Jurkat, Clone E6-1 (cell line): ENCODE results near the gene FAM171A1.
"Not testable (repeated sequence)": the region's sequence is repeated elsewhere in the genome, so short reads cannot be mapped to it uniquely, and the experiment has no call there.

ENCODE experiments used
- DNase-seq: peaks from one replicate; pipeline ENCODE4 v3.0.0-alpha.2; 2011; ENCODE audit warnings: low read depth, low spot score
- H3K4me3 ChIP-seq: 2 replicates; pipeline ENCODE4 v1.5.1; 2011; ENCODE audit warnings: mild to moderate bottlenecking, low read length, control low read depth, moderate library complexity

Gene FAM171A1

GRCh38 chr10:15302188-15302956 is 68.7 kb downstream of the FAM171A1 start:
- not testable (repeated sequence) for H3K4me3 ChIP-seq, DNase-seq

- DNase-seq: no peak
- no peak overlapping the region for H3K4me3 ChIP-seq
Observed at GRCh38 chr10:15300697-15301096, 70.4 kb downstream of the FAM171A1 start.

- H3K4me3 ChIP-seq: no peak overlapping the region
- DNase-seq: no peak
Observed at GRCh38 chr10:15300145-15300544, 70.9 kb downstream of the FAM171A1 start.

- DNase-seq: peak; percentile 25
- H3K4me3 ChIP-seq: no peak overlapping the region
Observed at GRCh38 chr10:15296701-15297100, 74.4 kb downstream of the FAM171A1 start.

GRCh38 chr10:15295537-15296325 is 75.4 kb downstream of the FAM171A1 start:
- DNase-seq: no peak

GRCh38 chr10:15293862-15294842 is 76.9 kb downstream of the FAM171A1 start:
- no peak overlapping the region for H3K4me3 ChIP-seq

More at GRCh38 chr10:15295537-15296325, 75.4 kb downstream of the FAM171A1 start:
- no peak overlapping the region for H3K4me3 ChIP-seq

GRCh38 chr10:15290671-15291070 is 80.4 kb downstream of the FAM171A1 start:
- no peak overlapping the region for H3K4me3 ChIP-seq
- no peak for DNase-seq

More at GRCh38 chr10:15293862-15294842, 76.9 kb downstream of the FAM171A1 start:
- peak; percentile 4 for DNase-seq

GRCh38 chr10:15290150-15290549 is 80.9 kb downstream of the FAM171A1 start:
- no peak overlapping the region for H3K4me3 ChIP-seq
- DNase-seq: no peak

- no peak for DNase-seq
Observed at GRCh38 chr10:15280974-15281373, 90.1 kb downstream of the FAM171A1 start.

GRCh38 chr10:15280462-15280861 is 90.6 kb downstream of the FAM171A1 start:
- H3K4me3 ChIP-seq: no peak overlapping the region
- DNase-seq: no peak

More at GRCh38 chr10:15280974-15281373, 90.1 kb downstream of the FAM171A1 start:
- no peak overlapping the region for H3K4me3 ChIP-seq

GRCh38 chr10:15279236-15279635 is 91.9 kb downstream of the FAM171A1 start:
- no peak overlapping the region for H3K4me3 ChIP-seq
- DNase-seq: no peak

GRCh38 chr10:15278786-15279185 is 92.3 kb downstream of the FAM171A1 start:
- no peak for DNase-seq
- H3K4me3 ChIP-seq: no peak overlapping the region

- H3K4me3 ChIP-seq, DNase-seq: not testable (repeated sequence)
Observed at GRCh38 chr10:15276039-15276438, 95.0 kb downstream of the FAM171A1 start.

- not testable (repeated sequence) for DNase-seq, H3K4me3 ChIP-seq
Observed at GRCh38 chr10:15269838-15270237, 101.3 kb downstream of the FAM171A1 start.

- DNase-seq: no peak
- H3K4me3 ChIP-seq: no peak overlapping the region
Observed at GRCh38 chr10:15267496-15267895, 103.6 kb downstream of the FAM171A1 start.

- DNase-seq: no peak
- no peak overlapping the region for H3K4me3 ChIP-seq
Observed at GRCh38 chr10:15266117-15266516, 105.0 kb downstream of the FAM171A1 start.

- no peak for DNase-seq
- no peak overlapping the region for H3K4me3 ChIP-seq
Observed at GRCh38 chr10:15265558-15265957, 105.5 kb downstream of the FAM171A1 start.

- no peak overlapping the region for H3K4me3 ChIP-seq
- DNase-seq: no peak
Observed at GRCh38 chr10:15265056-15265455, 106.0 kb downstream of the FAM171A1 start.

GRCh38 chr10:15263657-15264323 is 107.3 kb downstream of the FAM171A1 start:
- no peak for DNase-seq
- H3K4me3 ChIP-seq: no peak overlapping the region
